Thoracic aorta (tissue), 2 donors: ENCODE data around the gene TNFSF10. TPM values are rescaled to one million over a fixed set of nuclear protein-coding genes. Genes with fewer than 3 reads are reported as not detected.
"Not testable (repeated sequence)": the region's sequence is repeated elsewhere in the genome, so short reads cannot be mapped to it uniquely, and the experiment has no call there.

Experiments
- ATAC-seq: fragments of 150-250 bp; one replicate; pipeline ENCODE4 v1.8.0; 2017; ENCODE audit warnings: low read depth; ENCODE audit not compliant: insufficient number of reproducible peaks, low FRiP score
- DNase-seq: peaks from one replicate; pipeline ENCODE4 v3.0.0-alpha.2; 2020; ENCODE audit warnings: low spot score
- H3K27ac ChIP-seq, 2 donors: fragments of 200-600 bp; sonication (generic); 1 replicate in 1 of 2; 2 replicates in 1 of 2; pipeline ENCODE4 v1.5.1; 2016; ENCODE audit warnings: mild to moderate bottlenecking in 2 of 2, moderate library complexity in 2 of 2
- H3K27me3 ChIP-seq: fragments of 200-600 bp; sonication (generic); replicated peaks from 2 replicates; pipeline ENCODE4 v1.6.0; 2016; ENCODE audit warnings: mild to moderate bottlenecking; ENCODE audit not compliant: insufficient read depth
- H3K36me3 ChIP-seq: fragments of 200-600 bp; sonication (generic); one replicate; pipeline ENCODE4 v1.5.1; 2016
- H3K4me1 ChIP-seq, 2 donors: fragments of 200-600 bp; sonication (generic); 1 replicate in 1 of 2; 2 replicates in 1 of 2; pipeline versions ENCODE4 v1.5.1 to v1.6.0; 2016; ENCODE audit warnings: low read depth in 2 of 2, mild to moderate bottlenecking in 1 of 2; ENCODE audit not compliant: control insufficient read depth in 1 of 2
- H3K4me3 ChIP-seq: fragments of 200-600 bp; sonication (generic); 2 replicates; pipeline ENCODE4 v1.5.1; 2016; ENCODE audit warnings: mild to moderate bottlenecking
- H3K9me3 ChIP-seq: fragments of 200-600 bp; sonication (generic); 2 replicates; pipeline ENCODE4 v1.5.1; 2016
- total RNA-seq, 2 donors: library from RNA; depleted of rRNA; stranded (reverse); fragments of >200 nt; gene quantifications; one replicate each; pipeline versions ENCODE4 v1.1.0 to v1.2.3, GENCODE V29; 2016
- TF ChIP-seq, protein P1 (sequence below): fragments of 200-600 bp; sonication (generic); IDR thresholded peaks from one replicate; pipeline ENCODE4 v1.5.1; 2019; ENCODE audit warnings: antibody characterized with exemption

The TNFSF10 gene
- 10 to 100 TPM; 13.8 to 16.0 TPM for total RNA-seq

DNA sequence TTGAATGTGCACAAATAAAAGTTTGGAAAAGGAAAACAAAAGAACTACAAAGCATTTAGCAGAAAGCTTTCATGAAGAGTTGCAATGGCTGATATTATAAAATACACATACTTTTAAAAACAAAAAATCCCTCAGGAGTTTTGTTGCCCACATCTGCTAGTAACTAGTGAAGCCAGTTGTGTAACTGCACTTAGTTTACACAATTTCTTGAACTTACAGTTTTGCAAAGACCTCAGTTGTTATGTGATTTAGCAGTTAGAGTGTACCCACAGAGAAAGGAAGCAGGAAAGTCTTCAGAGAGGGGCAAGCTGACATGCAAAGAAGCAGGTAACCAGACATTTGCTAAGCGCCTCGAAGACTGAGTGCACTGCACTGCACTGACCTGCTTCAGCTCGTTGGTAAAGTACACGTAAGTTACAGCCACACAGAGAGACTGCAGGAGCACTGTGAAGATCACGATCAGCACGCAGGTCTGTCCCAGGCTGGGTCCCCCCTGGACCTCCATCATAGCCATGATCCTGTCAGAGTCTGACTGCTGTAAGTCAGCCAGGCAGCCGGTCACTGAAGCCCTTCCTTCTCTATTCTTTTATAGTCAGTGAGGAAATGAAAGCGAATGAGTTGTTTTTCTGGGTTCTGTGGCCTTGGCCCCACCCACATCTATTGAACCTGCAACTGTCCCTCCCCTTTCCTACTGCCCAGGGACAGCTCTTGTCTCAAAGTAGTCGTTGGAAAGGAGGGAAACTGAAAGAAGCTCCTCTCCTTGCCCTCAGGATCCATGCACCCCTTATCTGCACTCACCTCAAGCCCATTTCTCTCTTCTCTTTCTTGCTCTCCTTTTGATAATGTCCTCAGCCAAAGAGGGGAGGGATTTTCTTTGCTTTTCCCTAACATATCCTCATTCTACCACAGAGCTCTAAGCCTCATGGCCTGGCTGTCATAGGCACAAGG, at the start of gene TNFSF10:
Gene TNFSF10 (minus strand): TSS at position 560 of the 948 bp plus-strand sequence. CDS start 46 bp downstream, at position 514.
- Histone ChIP-seq H3K9me3 (no peaks in the 10 kb centered on the region), H3K27me3 (no peaks in the 10 kb centered on the region), H3K4me3 (peak within 1 kb of the TSS; percentile 61), H3K36me3 (no peaks in the 10 kb centered on the region), H3K27ac (peak within 1 kb of the TSS in 1 of 2 donors; percentile 45), H3K4me1 (peaks cover 0 to 9% of the 10 kb centered on the region in 2 donors)
- DNase-seq (no peak), ATAC-seq (no peak)
- TF ChIP-seq, protein P1, sequence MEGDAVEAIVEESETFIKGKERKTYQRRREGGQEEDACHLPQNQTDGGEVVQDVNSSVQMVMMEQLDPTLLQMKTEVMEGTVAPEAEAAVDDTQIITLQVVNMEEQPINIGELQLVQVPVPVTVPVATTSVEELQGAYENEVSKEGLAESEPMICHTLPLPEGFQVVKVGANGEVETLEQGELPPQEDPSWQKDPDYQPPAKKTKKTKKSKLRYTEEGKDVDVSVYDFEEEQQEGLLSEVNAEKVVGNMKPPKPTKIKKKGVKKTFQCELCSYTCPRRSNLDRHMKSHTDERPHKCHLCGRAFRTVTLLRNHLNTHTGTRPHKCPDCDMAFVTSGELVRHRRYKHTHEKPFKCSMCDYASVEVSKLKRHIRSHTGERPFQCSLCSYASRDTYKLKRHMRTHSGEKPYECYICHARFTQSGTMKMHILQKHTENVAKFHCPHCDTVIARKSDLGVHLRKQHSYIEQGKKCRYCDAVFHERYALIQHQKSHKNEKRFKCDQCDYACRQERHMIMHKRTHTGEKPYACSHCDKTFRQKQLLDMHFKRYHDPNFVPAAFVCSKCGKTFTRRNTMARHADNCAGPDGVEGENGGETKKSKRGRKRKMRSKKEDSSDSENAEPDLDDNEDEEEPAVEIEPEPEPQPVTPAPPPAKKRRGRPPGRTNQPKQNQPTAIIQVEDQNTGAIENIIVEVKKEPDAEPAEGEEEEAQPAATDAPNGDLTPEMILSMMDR: no peak

DNA sequence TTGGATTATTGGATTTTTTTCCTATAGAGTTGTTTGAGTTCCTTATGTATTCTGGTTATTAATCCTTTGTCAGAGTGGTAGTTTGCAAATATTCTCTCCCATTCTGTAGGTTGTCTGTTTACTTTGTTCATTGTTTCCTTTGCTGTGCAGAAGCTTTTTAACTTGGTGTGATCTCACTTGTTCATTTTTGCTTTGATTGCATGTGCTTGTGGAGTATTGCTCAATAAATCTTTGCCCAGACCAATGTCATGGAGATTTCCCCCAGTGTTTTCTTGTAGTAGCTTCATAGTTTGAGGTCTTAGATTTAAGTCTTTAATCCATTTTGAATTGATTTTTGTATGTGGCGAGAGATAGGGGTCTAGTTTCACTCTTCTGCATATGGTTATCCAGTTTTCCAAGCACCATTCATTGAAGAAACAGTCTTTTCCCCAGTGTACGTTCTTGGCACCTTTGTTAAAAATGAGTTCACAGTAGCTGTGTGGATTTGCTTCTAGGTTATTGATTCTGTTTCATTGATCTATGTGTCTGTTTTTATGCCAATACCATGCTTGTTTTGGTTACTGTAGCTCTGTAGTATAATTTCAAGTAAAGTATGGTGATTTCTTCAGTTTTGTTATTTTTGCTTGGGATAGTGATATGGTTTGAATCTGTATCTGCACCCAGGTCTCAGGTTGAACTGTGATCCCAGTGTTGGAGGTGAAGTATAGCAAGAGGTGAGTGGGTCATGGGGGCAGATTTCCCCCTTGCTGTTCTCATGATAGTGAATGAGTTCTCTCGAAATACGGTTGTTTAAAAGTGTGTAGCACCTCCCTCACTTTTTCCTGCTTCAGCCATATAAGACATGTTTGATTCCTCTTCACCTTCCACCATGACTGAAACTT, 46.1 kb upstream of the TNFSF10 start:
- TF ChIP-seq, protein P1: no peak
- H3K27ac ChIP-seq: no peak overlapping the region
- DNase-seq (no peak), ATAC-seq (no peak)
- no peaks in the 10 kb centered on the region for H3K36me3 ChIP-seq
- H3K4me1 ChIP-seq: no peaks in the 10 kb centered on the region
- H3K9me3 ChIP-seq: no peaks in the 10 kb centered on the region
- no peaks in the 10 kb centered on the region for H3K27me3 ChIP-seq
- no peak overlapping the region for H3K4me3 ChIP-seq

DNA sequence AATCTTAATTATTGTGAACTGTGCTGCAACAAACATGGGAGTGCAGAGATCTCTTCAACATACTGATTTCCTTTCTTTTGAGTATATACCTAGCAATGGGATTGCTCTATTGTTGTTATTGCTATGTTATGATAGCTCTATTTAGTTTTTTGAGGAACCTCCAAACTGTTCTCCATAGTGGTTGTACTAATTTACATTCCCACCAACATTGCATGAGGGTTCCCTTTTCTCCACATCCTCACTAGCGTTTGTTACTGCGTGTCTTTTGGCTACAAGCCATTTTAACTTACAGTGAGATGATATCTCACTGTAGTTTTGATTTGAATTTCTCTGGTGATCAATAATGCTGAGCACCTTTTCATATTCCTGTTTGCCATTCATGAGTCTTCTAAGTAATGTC, 45.5 kb upstream of the TNFSF10 start:
- H3K4me3 ChIP-seq: no peak overlapping the region
- no peak for DNase-seq
- no peaks in the 10 kb centered on the region for H3K36me3 ChIP-seq
- ATAC-seq: no peak
- no peaks in the 10 kb centered on the region for H3K9me3 ChIP-seq
- H3K27me3 ChIP-seq: no peaks in the 10 kb centered on the region
- H3K27ac ChIP-seq: no peak overlapping the region
- H3K4me1 ChIP-seq: peaks cover 4 to 6% of the 10 kb centered on the region in 2 donors
- TF ChIP-seq, protein P1: no peak

DNA sequence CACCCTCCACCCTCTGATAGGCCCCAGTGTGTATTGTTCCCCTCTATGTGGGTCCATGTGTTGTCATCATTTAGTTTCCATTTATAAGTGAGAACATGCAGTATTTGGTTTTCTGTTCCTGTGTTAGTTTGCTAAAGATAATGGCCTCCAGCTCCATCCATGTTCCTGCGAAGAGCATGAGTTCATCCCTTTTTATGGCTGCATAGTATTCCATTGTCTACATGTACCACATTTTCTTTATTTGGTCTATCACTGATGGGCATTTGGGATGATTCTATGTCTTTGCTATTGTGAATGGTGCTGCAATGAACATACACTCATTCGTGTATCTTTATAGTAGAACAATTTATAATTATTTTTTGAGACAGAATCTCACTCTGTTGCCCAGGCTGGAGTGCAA, 43.6 kb upstream of the TNFSF10 start:
- not testable (repeated sequence) for H3K36me3 ChIP-seq, DNase-seq, ATAC-seq, H3K27ac ChIP-seq, H3K27me3 ChIP-seq, H3K4me3 ChIP-seq, H3K9me3 ChIP-seq
- peaks cover 16 to 17% of the 10 kb centered on the region in 2 donors for H3K4me1 ChIP-seq

DNA sequence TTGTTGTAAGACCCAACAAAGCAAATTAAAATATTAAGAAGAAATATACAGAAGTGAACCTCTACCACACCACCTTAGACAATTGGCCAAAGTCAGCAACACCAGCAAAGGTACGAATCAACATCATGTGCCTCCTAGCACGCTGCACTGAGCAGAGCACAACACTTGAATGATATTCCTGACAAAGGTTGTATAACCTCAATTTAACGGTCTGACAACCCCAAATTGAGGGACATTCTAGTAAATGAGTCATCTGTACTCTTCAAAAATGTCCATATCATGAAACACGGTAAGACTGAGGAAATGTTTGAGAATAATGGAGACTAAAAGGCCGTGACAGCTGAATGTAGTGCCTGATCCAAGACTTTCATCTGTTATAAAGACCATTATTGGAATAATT, 41.3 kb upstream of the TNFSF10 start:
- TF ChIP-seq, protein P1: no peak
- DNase-seq (no peak), ATAC-seq (no peak)
- Histone ChIP-seq H3K27me3 (no peaks in the 10 kb centered on the region), H3K4me1 (peaks cover 19 to 22% of the 10 kb centered on the region in 2 donors), H3K9me3 (no peaks in the 10 kb centered on the region), H3K36me3 (no peaks in the 10 kb centered on the region), H3K27ac (no peak overlapping the region), H3K4me3 (no peak overlapping the region)
